ENCODE measurements around the gene NCKAP5.

Gene NCKAP5

GRCh38 chr2:132958887-132959286, 609.4 kb downstream of the NCKAP5 start:
- no peak overlapping the region for H3K4me3 Mint-ChIP-seq
- H3K36me3 Mint-ChIP-seq (ENCODE audit: low read depth): no peaks in the 10 kb centered on the region
- no peaks in the 10 kb centered on the region for H3K9me3 Mint-ChIP-seq
- H3K4me1 Mint-ChIP-seq (ENCODE audit: low read depth): no peaks in the 10 kb centered on the region
- H3K27ac Mint-ChIP-seq: no peak overlapping the region
- no peaks in the 10 kb centered on the region for H3K27me3 Mint-ChIP-seq (ENCODE audit: low read depth)

DNA sequence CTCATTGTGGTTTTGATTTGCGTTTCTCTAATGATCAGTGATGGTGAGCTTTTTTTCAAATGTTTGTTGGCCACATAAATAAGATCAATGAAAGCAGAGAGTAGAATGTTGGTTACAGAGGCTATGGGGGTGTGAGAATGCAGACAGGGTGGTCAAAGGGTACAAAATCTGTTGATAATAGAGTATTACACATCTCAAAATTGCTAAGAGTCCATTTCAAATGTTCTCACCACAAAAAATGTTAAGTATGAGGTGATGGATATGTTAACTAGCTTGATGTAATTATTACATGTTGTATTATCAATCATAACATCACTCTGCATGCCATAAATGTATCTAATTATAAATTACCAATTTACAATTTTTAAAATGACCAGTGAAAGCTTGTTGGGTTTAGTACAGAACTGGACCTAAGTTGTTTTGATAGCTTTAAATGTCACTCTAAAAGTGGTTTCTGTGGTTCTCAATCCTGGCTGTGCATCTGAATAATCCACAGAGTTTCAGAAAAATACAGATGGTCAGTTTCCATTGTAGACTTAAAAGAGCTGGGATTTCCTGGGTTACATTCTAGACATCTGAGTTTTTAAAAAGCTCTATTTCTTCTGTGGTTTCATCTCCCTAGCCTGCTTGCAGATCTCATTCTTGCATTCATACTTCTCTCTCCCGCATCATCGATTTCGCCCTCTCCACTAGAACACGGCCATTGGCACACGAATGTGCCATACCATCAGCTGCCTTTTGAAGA, 612.2 kb downstream of the NCKAP5 start:
- Mint-ChIP-seq H3K4me1 (ENCODE audit: low read depth) (peaks cover under 1% of the 10 kb centered on the region), H3K4me3 (no peak overlapping the region), H3K9me3 (no peaks in the 10 kb centered on the region), H3K36me3 (ENCODE audit: low read depth) (no peaks in the 10 kb centered on the region), H3K27ac (no peak overlapping the region), H3K27me3 (ENCODE audit: low read depth) (no peaks in the 10 kb centered on the region)

DNA sequence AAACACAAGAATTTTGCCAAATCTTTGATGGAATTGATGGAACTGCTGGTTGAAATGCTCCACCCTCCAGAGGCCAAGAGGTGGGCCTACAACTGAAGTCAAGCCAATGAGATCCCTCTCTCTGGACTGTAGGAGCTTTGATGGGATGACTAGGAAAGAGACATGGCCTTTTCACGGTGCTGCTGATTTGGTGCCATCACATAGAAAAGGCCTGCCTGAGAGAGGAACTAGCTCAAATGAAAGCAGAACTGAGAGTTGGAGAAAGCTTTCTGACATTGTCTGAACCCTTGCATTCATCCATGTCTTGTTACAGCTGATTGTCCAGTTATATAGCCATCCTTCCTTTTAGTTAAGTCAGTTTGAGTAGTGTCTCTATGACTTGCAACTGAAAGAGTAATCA, 614.5 kb downstream of the NCKAP5 start:
- H3K27ac Mint-ChIP-seq: no peak overlapping the region
- no peak overlapping the region for H3K4me3 Mint-ChIP-seq
- H3K36me3 Mint-ChIP-seq (ENCODE audit: low read depth): no peaks in the 10 kb centered on the region
- H3K27me3 Mint-ChIP-seq (ENCODE audit: low read depth): no peaks in the 10 kb centered on the region
- H3K9me3 Mint-ChIP-seq: no peaks in the 10 kb centered on the region
- peaks cover 6% of the 10 kb centered on the region for H3K4me1 Mint-ChIP-seq (ENCODE audit: low read depth)

DNA sequence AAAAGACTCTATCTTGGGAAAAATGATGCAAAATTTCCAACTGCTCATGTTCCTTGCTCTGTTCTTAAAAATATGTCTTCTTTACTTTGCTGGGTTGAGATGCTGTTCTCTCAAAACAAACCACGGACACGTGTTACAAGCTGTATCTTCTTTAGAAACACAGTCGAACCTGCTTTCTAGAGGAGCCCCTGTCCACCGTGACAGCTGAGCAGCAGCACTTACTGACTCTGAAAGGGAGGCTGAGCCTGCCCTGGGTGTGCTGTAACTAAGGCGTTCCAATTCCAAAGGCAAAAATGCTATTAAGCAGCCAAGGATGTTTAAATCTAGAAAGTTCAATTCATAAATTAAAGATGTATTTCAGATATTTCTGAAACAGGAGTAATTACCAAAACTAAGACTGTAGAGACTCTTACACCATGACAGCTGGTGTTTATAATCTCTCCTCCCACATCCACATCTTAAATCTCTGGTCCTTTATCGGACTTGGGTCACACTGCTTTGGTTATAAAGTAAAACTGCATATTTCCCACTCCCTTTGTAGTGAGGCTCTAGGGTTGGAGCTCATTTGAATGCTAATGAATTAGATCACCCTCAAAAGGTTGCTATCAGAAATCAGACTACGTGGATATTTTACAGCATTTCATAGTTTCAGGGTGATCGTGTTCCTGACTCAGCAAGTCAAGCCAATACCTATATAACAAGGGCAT, 617.1 kb downstream of the NCKAP5 start:
- Mint-ChIP-seq H3K4me3 (no peak overlapping the region), H3K36me3 (ENCODE audit: low read depth) (no peaks in the 10 kb centered on the region), H3K9me3 (no peaks in the 10 kb centered on the region), H3K27me3 (ENCODE audit: low read depth) (no peaks in the 10 kb centered on the region), H3K4me1 (ENCODE audit: low read depth) (peaks cover 6% of the 10 kb centered on the region), H3K27ac (no peak overlapping the region)

GRCh38 chr2:132949108-132949507, 619.2 kb downstream of the NCKAP5 start:
- Mint-ChIP-seq H3K9me3 (no peaks in the 10 kb centered on the region), H3K27ac (no peak overlapping the region), H3K4me1 (ENCODE audit: low read depth) (peaks cover 6% of the 10 kb centered on the region), H3K4me3 (no peak overlapping the region), H3K36me3 (ENCODE audit: low read depth) (no peaks in the 10 kb centered on the region), H3K27me3 (ENCODE audit: low read depth) (no peaks in the 10 kb centered on the region)

DNA sequence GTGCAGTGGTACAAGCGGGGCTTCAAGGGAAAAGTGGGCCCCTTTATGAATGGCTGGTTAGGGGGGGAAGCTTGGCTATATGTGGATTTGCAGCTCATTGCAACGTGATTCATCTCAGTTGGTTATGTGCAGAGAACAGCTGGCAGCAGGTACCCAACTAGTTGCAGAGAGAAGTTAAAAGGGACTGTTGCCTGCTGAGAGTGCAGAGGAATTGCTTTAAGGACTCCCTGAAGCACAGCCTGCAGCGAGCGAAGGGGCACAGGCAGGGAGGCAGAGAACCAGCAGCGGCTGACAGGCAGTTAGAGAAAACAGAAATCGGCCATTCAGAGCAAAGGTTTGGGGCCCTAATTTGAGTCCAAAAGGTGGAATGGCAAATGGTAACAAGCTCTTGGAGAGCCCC, 620.1 kb downstream of the NCKAP5 start:
- Mint-ChIP-seq H3K36me3 (ENCODE audit: low read depth) (no peaks in the 10 kb centered on the region), H3K4me3 (no peak overlapping the region), H3K27me3 (ENCODE audit: low read depth) (no peaks in the 10 kb centered on the region), H3K4me1 (ENCODE audit: low read depth) (peaks cover 6% of the 10 kb centered on the region), H3K27ac (no peak overlapping the region), H3K9me3 (peaks cover 2% of the 10 kb centered on the region)

DNA sequence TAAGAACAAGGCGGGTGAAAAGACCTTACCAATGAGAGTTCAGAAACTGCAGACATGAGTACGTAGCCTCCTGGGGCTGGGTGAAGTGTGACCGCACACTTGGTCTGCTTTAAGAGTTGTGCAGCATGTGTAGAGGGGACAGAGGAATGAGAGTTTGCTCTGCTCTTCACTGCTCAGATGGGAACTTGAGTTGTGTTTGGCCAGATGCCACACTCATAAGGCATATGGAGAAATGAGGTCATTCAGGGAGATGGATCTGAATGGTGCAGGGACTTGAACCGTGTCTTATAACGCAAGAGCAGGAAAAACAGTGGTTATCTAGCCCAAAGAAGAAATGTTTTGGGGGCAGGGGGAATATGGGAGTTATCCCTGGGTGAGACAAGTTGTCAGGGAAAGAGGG, 624.4 kb downstream of the NCKAP5 start:
- peaks cover 4% of the 10 kb centered on the region for H3K9me3 Mint-ChIP-seq
- no peak overlapping the region for H3K27ac Mint-ChIP-seq
- H3K36me3 Mint-ChIP-seq (ENCODE audit: low read depth): no peaks in the 10 kb centered on the region
- no peaks in the 10 kb centered on the region for H3K27me3 Mint-ChIP-seq (ENCODE audit: low read depth)
- H3K4me3 Mint-ChIP-seq: no peak overlapping the region
- no peaks in the 10 kb centered on the region for H3K4me1 Mint-ChIP-seq (ENCODE audit: low read depth)

DNA sequence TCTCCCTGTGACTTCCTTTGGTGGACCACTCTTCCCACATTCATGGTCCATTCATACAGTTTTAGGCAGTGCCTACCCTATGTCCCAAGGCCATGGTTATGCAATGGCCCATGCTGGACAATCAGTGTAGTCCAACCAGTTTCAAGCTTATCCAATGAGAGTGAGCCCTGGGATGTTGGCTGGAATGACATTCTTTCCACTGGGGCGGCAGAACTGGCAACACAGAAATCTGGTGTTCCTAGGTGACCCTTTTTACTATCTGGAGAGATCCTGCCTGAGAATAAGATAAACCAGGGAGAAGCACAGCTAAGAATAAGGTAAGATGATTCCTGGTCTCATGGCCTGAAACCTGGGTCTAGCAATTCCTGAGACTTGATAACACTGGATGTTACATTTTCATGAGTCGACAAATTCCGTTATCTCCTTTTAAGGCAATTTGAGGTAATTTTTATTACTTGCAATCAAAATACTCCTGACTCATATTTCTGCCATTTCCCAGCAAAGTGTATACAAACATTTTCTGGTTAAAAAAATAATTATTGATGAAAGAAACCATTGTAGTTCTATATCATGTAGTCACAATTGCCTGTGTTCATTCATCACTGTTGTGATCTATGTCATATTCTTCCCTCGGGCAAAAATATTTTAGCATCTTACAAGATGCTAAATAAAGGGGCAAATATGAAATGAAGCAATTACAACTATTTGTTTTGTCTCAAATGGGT, 626.8 kb downstream of the NCKAP5 start:
- no peaks in the 10 kb centered on the region for H3K27me3 Mint-ChIP-seq (ENCODE audit: low read depth)
- no peak overlapping the region for H3K27ac Mint-ChIP-seq
- H3K4me3 Mint-ChIP-seq: no peak overlapping the region
- no peaks in the 10 kb centered on the region for H3K36me3 Mint-ChIP-seq (ENCODE audit: low read depth)
- peaks cover 4% of the 10 kb centered on the region for H3K9me3 Mint-ChIP-seq
- no peaks in the 10 kb centered on the region for H3K4me1 Mint-ChIP-seq (ENCODE audit: low read depth)

DNA sequence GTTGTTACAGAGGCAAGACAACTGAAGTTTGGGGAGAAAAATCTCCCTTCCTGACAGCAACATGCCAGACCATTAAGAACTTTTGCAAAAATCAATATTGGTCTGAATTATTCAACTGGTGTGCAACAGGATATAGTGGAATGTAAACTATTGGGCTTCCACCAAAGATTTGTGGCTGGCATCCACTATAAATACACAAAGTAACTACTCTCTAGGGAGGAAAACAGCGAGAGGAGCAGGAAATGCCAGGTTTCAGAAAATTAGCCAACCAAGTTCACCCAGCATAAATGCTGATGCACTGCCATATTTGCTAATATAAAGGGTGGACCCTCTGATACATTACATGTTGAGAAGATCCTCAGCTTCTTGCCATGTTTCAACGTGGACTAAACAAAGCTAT, 630.6 kb downstream of the NCKAP5 start:
- Mint-ChIP-seq H3K4me1 (ENCODE audit: low read depth) (no peaks in the 10 kb centered on the region), H3K4me3 (no peak overlapping the region), H3K36me3 (ENCODE audit: low read depth) (no peaks in the 10 kb centered on the region), H3K9me3 (no peaks in the 10 kb centered on the region), H3K27ac (no peak overlapping the region), H3K27me3 (ENCODE audit: low read depth) (no peaks in the 10 kb centered on the region)

DNA sequence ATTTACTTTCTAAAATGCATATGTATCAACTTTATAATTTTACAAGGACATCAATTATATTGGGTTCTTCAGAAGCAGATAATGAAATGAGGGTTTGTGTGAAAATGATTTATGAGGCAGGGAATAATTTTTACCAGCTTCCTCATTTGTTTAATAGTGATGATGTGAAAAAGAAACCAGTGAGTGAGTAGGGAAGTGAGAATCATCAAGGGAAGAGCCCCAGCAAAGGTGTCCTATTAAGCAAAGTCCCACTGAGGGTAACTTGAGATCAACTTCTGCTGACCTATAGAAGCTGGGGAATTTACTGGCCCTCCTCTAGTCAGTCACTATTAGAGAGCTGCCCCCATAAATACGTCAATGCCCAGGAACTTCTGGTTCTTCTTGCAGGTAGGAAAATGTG, 631.5 kb downstream of the NCKAP5 start:
- Mint-ChIP-seq H3K4me1 (ENCODE audit: low read depth) (no peaks in the 10 kb centered on the region), H3K27me3 (ENCODE audit: low read depth) (no peaks in the 10 kb centered on the region), H3K4me3 (no peak overlapping the region), H3K9me3 (no peaks in the 10 kb centered on the region), H3K27ac (no peak overlapping the region), H3K36me3 (ENCODE audit: low read depth) (no peaks in the 10 kb centered on the region)

- Mint-ChIP-seq H3K4me3 (no peak overlapping the region), H3K27ac (no peak overlapping the region), H3K9me3 (no peaks in the 10 kb centered on the region), H3K36me3 (ENCODE audit: low read depth) (no peaks in the 10 kb centered on the region), H3K27me3 (ENCODE audit: low read depth) (no peaks in the 10 kb centered on the region), H3K4me1 (ENCODE audit: low read depth) (no peaks in the 10 kb centered on the region)
These were observed 632.0 kb downstream of the NCKAP5 start for GRCh38 chr2:132936261-132936660.

DNA sequence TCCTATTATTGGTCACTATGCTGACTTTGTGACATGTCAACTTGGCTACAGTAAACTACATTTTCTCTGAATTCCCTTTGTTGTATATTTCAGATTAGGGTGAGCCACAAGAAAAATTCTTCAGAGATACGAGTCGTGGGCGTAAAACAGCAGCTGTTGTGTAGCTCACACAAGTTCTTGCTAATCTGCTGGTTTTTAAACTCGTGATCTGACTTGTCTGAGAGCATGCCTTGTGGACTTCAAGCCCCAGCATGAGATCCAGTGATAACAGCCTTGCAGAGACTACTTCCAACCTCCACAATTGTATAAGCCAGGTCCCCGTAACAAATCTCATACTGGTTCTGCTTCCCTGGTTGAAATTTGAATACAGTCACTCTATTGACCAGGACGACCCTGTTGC, 638.5 kb downstream of the NCKAP5 start:
- no peaks in the 10 kb centered on the region for H3K27me3 Mint-ChIP-seq (ENCODE audit: low read depth)
- no peaks in the 10 kb centered on the region for H3K4me1 Mint-ChIP-seq (ENCODE audit: low read depth)
- no peak overlapping the region for H3K27ac Mint-ChIP-seq
- H3K9me3 Mint-ChIP-seq: no peaks in the 10 kb centered on the region
- H3K36me3 Mint-ChIP-seq (ENCODE audit: low read depth): no peaks in the 10 kb centered on the region
- no peak overlapping the region for H3K4me3 Mint-ChIP-seq

DNA sequence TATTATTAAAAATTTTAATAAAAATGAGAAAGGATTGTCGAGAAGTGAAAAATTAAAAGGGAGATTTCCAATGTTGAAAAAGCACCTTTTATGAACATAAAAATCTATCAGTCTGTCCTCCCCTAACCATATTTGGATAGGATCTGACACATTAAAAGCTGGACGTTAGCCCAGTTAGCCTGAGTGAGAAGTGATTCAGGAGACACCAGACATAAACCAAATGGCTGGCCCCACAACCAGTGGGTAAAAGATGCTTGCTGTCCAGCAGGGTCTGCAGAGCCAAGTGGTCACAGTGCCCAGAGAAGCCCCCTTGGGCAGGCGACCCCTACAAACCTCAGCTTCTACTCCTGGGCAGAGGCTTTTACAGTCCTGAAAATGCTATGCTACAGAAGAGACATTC, 644.5 kb downstream of the NCKAP5 start:
- H3K27ac Mint-ChIP-seq: no peak overlapping the region
- no peaks in the 10 kb centered on the region for H3K36me3 Mint-ChIP-seq (ENCODE audit: low read depth)
- H3K27me3 Mint-ChIP-seq (ENCODE audit: low read depth): no peaks in the 10 kb centered on the region
- no peaks in the 10 kb centered on the region for H3K4me1 Mint-ChIP-seq (ENCODE audit: low read depth)
- H3K4me3 Mint-ChIP-seq: no peak overlapping the region
- H3K9me3 Mint-ChIP-seq: no peaks in the 10 kb centered on the region

GRCh38 chr2:132915812-132916549, 652.3 kb downstream of the NCKAP5 start:
- H3K27me3 Mint-ChIP-seq (ENCODE audit: low read depth): no peaks in the 10 kb centered on the region
- H3K4me1 Mint-ChIP-seq (ENCODE audit: low read depth): no peaks in the 10 kb centered on the region
- no peaks in the 10 kb centered on the region for H3K9me3 Mint-ChIP-seq
- no peak overlapping the region for H3K4me3 Mint-ChIP-seq
- H3K36me3 Mint-ChIP-seq (ENCODE audit: low read depth): no peaks in the 10 kb centered on the region
- H3K27ac Mint-ChIP-seq: no peak overlapping the region
